Mesenchymal stem cell (in vitro differentiated cells and primary cell): ENCODE results near the gene CHAC1.
"Not testable (repeated sequence)": the region's sequence is repeated elsewhere in the genome, so short reads cannot be mapped to it uniquely, and the experiment has no call there.

Experiments
- DNase-seq: peaks from one replicate; pipeline ENCODE4 v3.0.0-alpha.2; 2013
- H2AFZ ChIP-seq: one replicate; pipeline ENCODE4 v1.6.1; 2013; ENCODE audit warnings: low read depth, mild to moderate bottlenecking, control low read depth, inconsistent platforms, low read length, moderate library complexity
- H2AK5ac ChIP-seq: 2 replicates; pipeline ENCODE4 v1.6.1; 2013; ENCODE audit warnings: low read length, moderate library complexity, mild to moderate bottlenecking, inconsistent platforms; ENCODE audit not compliant: severe bottlenecking
- H2BK120ac ChIP-seq: one replicate; pipeline ENCODE4 v1.6.1; 2013; ENCODE audit warnings: low read depth, mild to moderate bottlenecking, inconsistent platforms, low read length, moderate library complexity
- H2BK12ac ChIP-seq, 2 experiments: one replicate each; pipeline ENCODE4 v1.6.1; 2013; ENCODE audit warnings: inconsistent platforms in 2 of 2, low read length in 2 of 2, mild to moderate bottlenecking in 2 of 2, moderate library complexity in 2 of 2, control low read depth in 1 of 2
- H2BK15ac ChIP-seq: one replicate; pipeline ENCODE4 v1.6.1; 2013; ENCODE audit warnings: mild to moderate bottlenecking, low read depth, inconsistent platforms; ENCODE audit not compliant: poor library complexity, severe bottlenecking
- H2BK5ac ChIP-seq: 2 replicates; pipeline ENCODE4 v1.6.1; 2013; ENCODE audit warnings: low read depth, mild to moderate bottlenecking, low read length, control low read depth, inconsistent platforms; ENCODE audit not compliant: poor library complexity, severe bottlenecking
- H3K14ac ChIP-seq, 2 experiments: one replicate each; pipeline ENCODE4 v1.6.1; 2013; ENCODE audit warnings: inconsistent platforms in 2 of 2, low read length in 2 of 2, control low read depth in 1 of 2, mild to moderate bottlenecking in 1 of 2, moderate library complexity in 1 of 2
- H3K18ac ChIP-seq, 2 experiments: one replicate each; pipeline ENCODE4 v1.6.1; 2013; ENCODE audit warnings: inconsistent platforms in 2 of 2, low read length in 2 of 2, control low read depth in 1 of 2, low read depth in 1 of 2, mild to moderate bottlenecking in 1 of 2
- H3K23ac ChIP-seq, 2 experiments: one replicate each; pipeline ENCODE4 v1.6.1; 2013; ENCODE audit warnings: inconsistent platforms in 2 of 2, low read length in 2 of 2, mild to moderate bottlenecking in 2 of 2, moderate library complexity in 2 of 2, control low read depth in 1 of 2
- H3K27ac ChIP-seq: 2 replicates; pipeline ENCODE4 v1.5.1; 2013; ENCODE audit warnings: mild to moderate bottlenecking, moderate library complexity, low read length, control low read depth, inconsistent platforms; ENCODE audit not compliant: poor library complexity, severe bottlenecking
- H3K27me3 ChIP-seq, 2 experiments: 2 replicates each; pipeline versions ENCODE4 v1.6.1 to v1.7.0; 2013; ENCODE audit warnings: low read length in 2 of 2, mild to moderate bottlenecking in 2 of 2, moderate library complexity in 2 of 2, control low read depth in 1 of 2, inconsistent platforms in 1 of 2; ENCODE audit not compliant: control insufficient read depth in 1 of 2, insufficient read depth in 1 of 2
- H3K36me3 ChIP-seq, 2 experiments: 2 replicates each; pipeline versions ENCODE4 v1.6.1 to v1.7.0; 2013; ENCODE audit warnings: low read length in 2 of 2, control low read depth in 1 of 2, inconsistent platforms in 1 of 2, low read depth in 1 of 2, mild to moderate bottlenecking in 1 of 2; ENCODE audit not compliant: insufficient read depth in 2 of 2, control insufficient read depth in 1 of 2
- H3K4ac ChIP-seq, 2 experiments: one replicate each; pipeline ENCODE4 v1.6.1; 2013; ENCODE audit warnings: inconsistent platforms in 2 of 2, low read length in 2 of 2, mild to moderate bottlenecking in 2 of 2, moderate library complexity in 2 of 2, control low read depth in 1 of 2, low read depth in 1 of 2
- H3K4me1 ChIP-seq: 2 replicates; pipeline ENCODE4 v1.6.1; 2013; ENCODE audit warnings: low read depth, low read length, control low read depth; ENCODE audit not compliant: control insufficient read depth, insufficient read depth
- H3K4me2 ChIP-seq: 2 replicates; pipeline ENCODE4 v1.6.1; 2013; ENCODE audit warnings: low read length, mild to moderate bottlenecking, inconsistent platforms; ENCODE audit not compliant: poor library complexity, severe bottlenecking
- H3K4me3 ChIP-seq, 2 experiments: 2 replicates each; pipeline versions ENCODE4 v1.5.1 to v1.7.0; 2013; ENCODE audit warnings: low read length in 2 of 2, mild to moderate bottlenecking in 2 of 2, control low read depth in 1 of 2, low read depth in 1 of 2; ENCODE audit not compliant: insufficient read depth in 1 of 2
- H3K79me1 ChIP-seq: replicated peaks from 2 replicates; pipeline ENCODE4 v1.6.1; 2013; ENCODE audit warnings: mild to moderate bottlenecking, control low read depth, low read length, inconsistent platforms; ENCODE audit not compliant: poor library complexity, severe bottlenecking
- H3K9ac ChIP-seq: 2 replicates; pipeline ENCODE4 v1.7.0; 2013; ENCODE audit warnings: mild to moderate bottlenecking, low read length, moderate library complexity
- H3K9me3 ChIP-seq: 2 replicates; pipeline ENCODE4 v1.7.0; 2013; ENCODE audit warnings: mild to moderate bottlenecking, low read length; ENCODE audit not compliant: control insufficient read depth
- H4K8ac ChIP-seq: one replicate; pipeline ENCODE4 v1.6.1; 2013; ENCODE audit warnings: inconsistent platforms, mild to moderate bottlenecking, low read length, moderate library complexity
- H4K91ac ChIP-seq: one replicate; pipeline ENCODE4 v1.6.1; 2013; ENCODE audit warnings: mild to moderate bottlenecking, low read length, inconsistent platforms
- WGBS: methylation state at CpG from one replicate; pipeline ENCODE4 v1.1.7; 2013; ENCODE audit warnings: mixed read lengths; 5-methylcytosine and 5-hydroxymethylcytosine counted together

Gene CHAC1

GRCh38 chr15:40954158-40954848 lies 1.0 kb downstream of the CHAC1 start:
- peak overlapping the region in 1 of 2 experiments; percentile 3 for H3K23ac ChIP-seq
- peaks cover 36% of the 10 kb centered on the region for H3K4me1 ChIP-seq
- H2BK5ac ChIP-seq, H3K9me3 ChIP-seq, H2BK120ac ChIP-seq, H2BK15ac ChIP-seq, H2BK12ac ChIP-seq, H3K27ac ChIP-seq, H4K8ac ChIP-seq, H3K27me3 ChIP-seq, H3K9ac ChIP-seq, H2AK5ac ChIP-seq, H3K14ac ChIP-seq, H3K79me1 ChIP-seq, H2AFZ ChIP-seq, H4K91ac ChIP-seq: not testable (repeated sequence)
- peak overlapping the region in 1 of 2 experiments; percentile 11 for H3K4ac ChIP-seq
- peak overlapping the region; percentile 95 for H3K4me2 ChIP-seq
- H3K4me3 ChIP-seq: peak overlapping the region in 1 of 2 experiments; percentile 90
- peak overlapping the region in 1 of 2 experiments; percentile 29 for H3K18ac ChIP-seq
- 73% methylated on average over 8 of the region's 8 CpGs for whole genome bisulfite sequencing
- peaks cover 0 to 22% of the 10 kb centered on the region in 2 experiments for H3K36me3 ChIP-seq
- DNase-seq: peak; percentile 21

- H3K36me3 ChIP-seq: peaks cover 0 to 22% of the 10 kb centered on the region in 2 experiments
- peaks cover 8% of the 10 kb centered on the region for H3K79me1 ChIP-seq
- H3K9ac ChIP-seq: no peak overlapping the region
- H2AK5ac ChIP-seq: no peak overlapping the region
- no peak overlapping the region for H2BK120ac ChIP-seq
- H3K23ac ChIP-seq: peak overlapping the region in 1 of 2 experiments; percentile 90
- 96% methylated on average over 19 of the region's 20 CpGs for WGBS
- no peak overlapping the region for H2BK15ac ChIP-seq
- H4K8ac ChIP-seq: peak overlapping the region; percentile 43
- no peak overlapping the region for H3K27ac ChIP-seq
- H3K4me2 ChIP-seq: no peak overlapping the region
- H2BK5ac ChIP-seq: no peak overlapping the region
- H3K14ac ChIP-seq: peak overlapping the region in 1 of 2 experiments; percentile 95
- H3K4me1 ChIP-seq: peaks cover 38% of the 10 kb centered on the region
- peak overlapping the region in 1 of 2 experiments; percentile 51 for H3K4ac ChIP-seq
- peak overlapping the region in 1 of 2 experiments; percentile 57 for H2BK12ac ChIP-seq
- H3K4me3 ChIP-seq: no peak overlapping the region
- no peaks in the 10 kb centered on the region for H3K9me3 ChIP-seq
- H3K27me3 ChIP-seq: peaks cover 0 to 6% of the 10 kb centered on the region in 2 experiments
- H2AFZ ChIP-seq: no peak overlapping the region
- H4K91ac ChIP-seq: peak overlapping the region; percentile 43
- peak overlapping the region in 1 of 2 experiments; percentile 74 for H3K18ac ChIP-seq
- no peak for DNase-seq
Measured at GRCh38 chr15:40955141-40955903, 2.1 kb downstream of the CHAC1 start.

- Histone ChIP-seq H4K8ac (no peak overlapping the region), H3K14ac (no peak overlapping the region), H3K4me2 (no peak overlapping the region), H3K27me3 (peaks cover 0 to 9% of the 10 kb centered on the region in 2 experiments), H4K91ac (no peak overlapping the region), H3K18ac (no peak overlapping the region), H3K4me3 (no peak overlapping the region), H2BK12ac (no peak overlapping the region), H3K79me1 (peaks cover 8% of the 10 kb centered on the region), H3K27ac (no peak overlapping the region), H3K9me3 (no peaks in the 10 kb centered on the region), H3K4me1 (peaks cover 38% of the 10 kb centered on the region), H3K9ac (no peak overlapping the region), H3K36me3 (peaks cover 0 to 22% of the 10 kb centered on the region in 2 experiments), H2BK5ac (no peak overlapping the region), H2BK120ac (no peak overlapping the region), H3K23ac (peak overlapping the region in 1 of 2 experiments; percentile 14), H2BK15ac (no peak overlapping the region), H2AK5ac (no peak overlapping the region), H3K4ac (peak overlapping the region in 1 of 2 experiments; percentile 15), H2AFZ (no peak overlapping the region)
- peak; percentile 32 for DNase-seq
- whole genome bisulfite sequencing: 100% methylated on average over 1 of the region's 3 CpGs
Measured at GRCh38 chr15:40955930-40956540, 2.8 kb downstream of the CHAC1 start.
